ENCODE data around the gene HACD4. TPM values are rescaled to one million over a fixed set of nuclear protein-coding genes. Genes with fewer than 3 reads are reported as not detected.

The HACD4 gene, protein sequence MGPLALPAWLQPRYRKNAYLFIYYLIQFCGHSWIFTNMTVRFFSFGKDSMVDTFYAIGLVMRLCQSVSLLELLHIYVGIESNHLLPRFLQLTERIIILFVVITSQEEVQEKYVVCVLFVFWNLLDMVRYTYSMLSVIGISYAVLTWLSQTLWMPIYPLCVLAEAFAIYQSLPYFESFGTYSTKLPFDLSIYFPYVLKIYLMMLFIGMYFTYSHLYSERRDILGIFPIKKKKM
- total RNA-seq (2014; rRNA removed; shearing (Covaris generic)) (4.7 and 7.5 TPM in 2 replicates), polyA plus RNA-seq (2016; fragmentation: Nextera tagmentation; extraction: Ambion mirVana) (2.7 and 3.8 TPM in 2 replicates)

DNA sequence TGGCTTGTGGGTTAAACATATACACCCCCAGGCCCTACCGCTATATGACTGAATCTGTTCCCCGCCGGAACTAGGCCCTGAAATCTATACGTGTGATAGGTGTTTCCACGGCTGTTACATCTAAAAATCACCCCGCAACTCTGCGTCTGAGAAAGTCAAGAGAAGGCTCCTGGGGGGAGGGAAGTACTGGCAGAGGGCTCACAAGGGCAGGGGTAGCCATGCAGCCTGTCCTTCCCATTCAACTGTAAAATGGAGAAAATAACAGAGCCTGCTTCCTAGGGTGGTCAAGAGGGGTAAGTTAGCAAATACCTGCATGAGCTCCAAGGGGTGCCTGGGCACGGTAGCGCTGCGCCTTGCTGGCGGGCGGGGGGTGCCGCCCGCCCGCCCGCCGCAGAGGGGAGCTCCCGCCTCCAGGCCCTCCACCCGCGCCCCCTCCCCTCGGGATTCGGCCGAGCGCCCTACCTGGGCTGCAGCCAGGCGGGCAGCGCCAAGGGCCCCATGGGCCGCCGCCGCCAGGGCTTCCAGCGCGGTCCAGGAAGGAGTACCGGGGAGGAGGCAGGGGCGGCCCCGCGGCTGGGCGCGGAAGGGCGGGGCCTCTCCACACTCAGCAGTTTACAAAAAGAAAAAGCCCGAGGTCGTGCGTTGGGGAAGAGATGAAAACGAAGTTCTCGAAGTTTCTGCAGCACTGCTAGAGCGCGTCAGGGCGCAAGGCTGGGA is at the start of gene HACD4:
TSS of gene HACD4 (minus strand) at position 550 of the 717 bp plus-strand sequence. CDS start at position 500, 50 bp downstream.
- peaks cover 37% of the 10 kb centered on the region for H3K4me1 ChIP-seq (ENCODE audit: insufficient read depth)
- peaks cover 44% of the 10 kb centered on the region for H3F3A ChIP-seq (ENCODE audit: insufficient read depth)
- no peaks in the 10 kb centered on the region for H3K27me3 ChIP-seq (replicated peaks; ENCODE audit: insufficient read depth)
- no peaks in the 10 kb centered on the region for H3K36me3 ChIP-seq (ENCODE audit: low read depth)
- TF ChIP-seq EZH2 (IDR thresholded peaks at IDR 0.05; ENCODE audit: insufficient read depth, poor library complexity, severe bottlenecking) (no peak), EZH2phosphoT487 (IDR thresholded peaks at IDR 0.05; ENCODE audit: insufficient read depth, low read depth) (no peak)
- peak; percentile 72 for DNase-seq
- H3K4me2 ChIP-seq (ENCODE audit: unreplicated experiment): peak within 1 kb of the TSS; percentile 66
- H3K9me2 ChIP-seq (ENCODE audit: insufficient read depth): no peaks in the 10 kb centered on the region
- H2AFZ ChIP-seq: peak within 1 kb of the TSS; percentile 86
- WGBS, 2 experiments (ENCODE audit: low coverage in 1 of 2, low lambda C conversion rate in 2 of 2, missing lambda C conversion rate in 2 of 2): 2 to 3% methylated on average over 36 to 37 of the region's 46 CpGs
- peak within 1 kb of the TSS; percentile 25 for H3K27ac ChIP-seq
- H3K4me3 ChIP-seq: peak within 1 kb of the TSS; percentile 72
- H4K20me1 ChIP-seq (ENCODE audit: insufficient read depth): no peaks in the 10 kb centered on the region
- H3K9ac ChIP-seq: peak within 1 kb of the TSS; percentile 67
- no peaks in the 10 kb centered on the region for H3K79me2 ChIP-seq (ENCODE audit: insufficient read depth)
- H3K9me3 ChIP-seq (ENCODE audit: low read depth): no peaks in the 10 kb centered on the region
- in situ Hi-C loops (cut with MboI): no loop called here

GRCh38 chr9:21080793-21081192 is 49.4 kb upstream of the HACD4 start:
- H2AFZ ChIP-seq: no peak overlapping the region
- DNase-seq: no peak
- TF ChIP-seq EZH2 (IDR thresholded peaks at IDR 0.05; ENCODE audit: insufficient read depth, poor library complexity, severe bottlenecking) (no peak), EZH2phosphoT487 (IDR thresholded peaks at IDR 0.05; ENCODE audit: insufficient read depth, low read depth) (no peak)
- in situ Hi-C loops (cut with MboI): no loop called here
- H3K9me3 ChIP-seq (ENCODE audit: low read depth): no peaks in the 10 kb centered on the region
- no peaks in the 10 kb centered on the region for H3K9me2 ChIP-seq (ENCODE audit: insufficient read depth)
- no peaks in the 10 kb centered on the region for H3F3A ChIP-seq (ENCODE audit: insufficient read depth)
- H3K79me2 ChIP-seq (ENCODE audit: insufficient read depth): no peaks in the 10 kb centered on the region
- H4K20me1 ChIP-seq (ENCODE audit: insufficient read depth): no peaks in the 10 kb centered on the region
- WGBS, 2 experiments (ENCODE audit: low coverage in 1 of 2, low lambda C conversion rate in 2 of 2, missing lambda C conversion rate in 2 of 2): 75 to 92% methylated on average over 1 of the region's 1 CpG
- no peaks in the 10 kb centered on the region for H3K27me3 ChIP-seq (replicated peaks; ENCODE audit: insufficient read depth)
- H3K36me3 ChIP-seq (ENCODE audit: low read depth): no peaks in the 10 kb centered on the region
- no peak overlapping the region for H3K4me3 ChIP-seq
- no peak overlapping the region for H3K9ac ChIP-seq
- no peaks in the 10 kb centered on the region for H3K4me1 ChIP-seq (ENCODE audit: insufficient read depth)
- no peak overlapping the region for H3K27ac ChIP-seq
- no peak overlapping the region for H3K4me2 ChIP-seq (ENCODE audit: unreplicated experiment)

DNA sequence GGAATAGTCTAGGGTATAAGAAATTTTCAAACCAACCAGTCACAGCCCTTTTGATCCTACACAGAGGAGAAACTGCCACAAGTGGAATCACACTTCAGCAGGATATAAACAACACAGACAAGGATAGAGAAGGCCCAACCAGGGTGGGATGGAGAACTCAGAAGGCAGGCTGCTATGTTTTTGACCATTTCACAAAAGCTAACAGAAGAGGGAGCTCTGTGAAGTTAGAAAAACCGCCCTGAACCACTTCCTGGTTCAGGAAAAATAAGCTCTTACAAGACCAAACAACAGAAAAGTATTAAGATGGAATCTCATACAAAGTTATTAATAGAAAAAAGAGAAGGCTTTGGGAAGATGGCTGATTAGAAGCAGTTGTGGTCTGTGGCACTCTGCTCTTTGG is 47.3 kb upstream of the HACD4 start:
- Histone ChIP-seq H3K9me3 (ENCODE audit: low read depth) (no peaks in the 10 kb centered on the region), H3F3A (ENCODE audit: insufficient read depth) (no peaks in the 10 kb centered on the region), H3K27ac (no peak overlapping the region), H3K9ac (no peak overlapping the region), H3K9me2 (ENCODE audit: insufficient read depth) (no peaks in the 10 kb centered on the region), H4K20me1 (ENCODE audit: insufficient read depth) (no peaks in the 10 kb centered on the region), H2AFZ (no peak overlapping the region), H3K4me3 (no peak overlapping the region), H3K4me2 (ENCODE audit: unreplicated experiment) (no peak overlapping the region), H3K79me2 (ENCODE audit: insufficient read depth) (no peaks in the 10 kb centered on the region), H3K4me1 (ENCODE audit: insufficient read depth) (no peaks in the 10 kb centered on the region), H3K36me3 (ENCODE audit: low read depth) (no peaks in the 10 kb centered on the region), H3K27me3 (replicated peaks; ENCODE audit: insufficient read depth) (no peaks in the 10 kb centered on the region)
- in situ Hi-C loops (cut with MboI): no loop called here
- TF ChIP-seq EZH2 (IDR thresholded peaks at IDR 0.05; ENCODE audit: insufficient read depth, poor library complexity, severe bottlenecking) (no peak), EZH2phosphoT487 (IDR thresholded peaks at IDR 0.05; ENCODE audit: insufficient read depth, low read depth) (no peak)
- DNase-seq: no peak
- WGBS, 2 experiments (ENCODE audit: low coverage in 1 of 2, low lambda C conversion rate in 2 of 2, missing lambda C conversion rate in 2 of 2): 47 to 61% methylated on average over 1 of the region's 1 CpG

GRCh38 chr9:21077781-21078180 is 46.3 kb upstream of the HACD4 start, which contains the start of gene IFNB1:
Gene IFNB1 (minus strand): TSS chr9:21077942. CDS start chr9:21077869, 73 bp downstream.
- Histone ChIP-seq H3K4me1 (ENCODE audit: insufficient read depth) (no peaks in the 10 kb centered on the region), H3F3A (ENCODE audit: insufficient read depth) (no peaks in the 10 kb centered on the region), H4K20me1 (ENCODE audit: insufficient read depth) (no peaks in the 10 kb centered on the region), H3K79me2 (ENCODE audit: insufficient read depth) (no peaks in the 10 kb centered on the region), H3K9me3 (ENCODE audit: low read depth) (no peaks in the 10 kb centered on the region), H3K27ac (no peak within 1 kb of the TSS), H3K27me3 (replicated peaks; ENCODE audit: insufficient read depth) (no peaks in the 10 kb centered on the region), H2AFZ (no peak within 1 kb of the TSS), H3K9ac (no peak within 1 kb of the TSS), H3K9me2 (ENCODE audit: insufficient read depth) (no peaks in the 10 kb centered on the region), H3K4me2 (ENCODE audit: unreplicated experiment) (no peak within 1 kb of the TSS), H3K4me3 (no peak within 1 kb of the TSS), H3K36me3 (ENCODE audit: low read depth) (no peaks in the 10 kb centered on the region)
- WGBS, 2 experiments (ENCODE audit: low coverage in 1 of 2, low lambda C conversion rate in 2 of 2, missing lambda C conversion rate in 2 of 2): 86 to 89% methylated on average over 3 of the region's 3 CpGs
- in situ Hi-C loops (cut with MboI): no loop called here
- no peak for DNase-seq
- TF ChIP-seq EZH2 (IDR thresholded peaks at IDR 0.05; ENCODE audit: insufficient read depth, poor library complexity, severe bottlenecking) (no peak), EZH2phosphoT487 (IDR thresholded peaks at IDR 0.05; ENCODE audit: insufficient read depth, low read depth) (no peak)
